Panc1 (cell line): ENCODE data around the gene GPR27. TPM values are rescaled to one million over a fixed set of nuclear protein-coding genes. Genes with fewer than 3 reads are reported as not detected.

Source experiments
- ATAC-seq: fragments of 200-7000 bp; cut with Tn5 transposase; 2 replicates; pipeline ENCODE4 v1.9.1; 2020; ENCODE audit warnings: mild to moderate bottlenecking, moderate library complexity
- BruUV-seq: library from RNA; stranded (reverse); fragments of 400-500 nt; replicated peaks from 2 replicates; lab custom pipeline; 2021; lab: Mats Ljungman, UMichigan
- CTCF ChIA-PET: fragments of 300-600 bp; sonication (Branson Sonifier 250); formaldehyde crosslinking; loops from one replicate; lab custom pipeline; 2022; ENCODE audit warnings: antibody characterized with exemption; lab: Charles Lee
- POLR2A ChIA-PET: fragments of 300-600 bp; sonication (Branson Sonifier 250); formaldehyde crosslinking; loops from one replicate; lab custom pipeline; 2022; ENCODE audit warnings: antibody characterized with exemption; lab: Charles Lee
- DNase-seq: peaks from one replicate; pipeline ENCODE4 v3.0.0-alpha.2; 2010; ENCODE audit warnings: low read depth, low spot score
- H3K27ac ChIP-seq: 2 replicates; pipeline ENCODE4 v1.5.1; 2011; ENCODE audit warnings: mild to moderate bottlenecking, low read length, inconsistent platforms
- H3K27me3 ChIP-seq: fragments of 200-500 bp; sonication (Bioruptor generic); 2 replicates; pipeline ENCODE4 v1.6.0; 2014; ENCODE audit warnings: low read length, inconsistent platforms; ENCODE audit not compliant: control insufficient read depth, insufficient read depth
- H3K36me3 ChIP-seq: fragments of 200-500 bp; sonication (Bioruptor generic); 2 replicates; pipeline ENCODE4 v1.5.1; 2014; ENCODE audit warnings: inconsistent platforms, mild to moderate bottlenecking, low read length, moderate library complexity; ENCODE audit not compliant: control insufficient read depth, insufficient read depth
- H3K4me1 ChIP-seq: 2 replicates; pipeline ENCODE4 v1.5.1; 2011; ENCODE audit warnings: inconsistent platforms, mild to moderate bottlenecking, low read length, moderate library complexity; ENCODE audit not compliant: control insufficient read depth, insufficient read depth
- H3K4me3 ChIP-seq, 2 experiments: 2 replicates each; pipeline ENCODE4 v1.5.1; 2011 to 2012; ENCODE audit warnings: low read depth in 2 of 2, low read length in 2 of 2, mild to moderate bottlenecking in 2 of 2, inconsistent platforms in 1 of 2, moderate library complexity in 1 of 2
- H3K9me3 ChIP-seq: fragments of 200-500 bp; sonication (Bioruptor generic); 2 replicates; pipeline ENCODE4 v1.5.1; 2014; ENCODE audit warnings: low read depth, mild to moderate bottlenecking, inconsistent platforms, low read length, moderate library complexity; ENCODE audit not compliant: control insufficient read depth, insufficient read depth
- CTCF ChIP-seq: fragments of 450-650 bp; IDR thresholded peaks from 2 replicates; pipeline ENCODE4 v1.5.1; 2017; ENCODE audit warnings: mild to moderate bottlenecking
- POLR2AphosphoS5 ChIP-seq: IDR thresholded peaks from 2 replicates; pipeline ENCODE4 v1.6.1; 2012; ENCODE audit warnings: mild to moderate bottlenecking, low read depth, low read length, moderate library complexity
- REST ChIP-seq, 2 experiments: IDR thresholded peaks; 2 replicates each; pipeline ENCODE4 v1.6.1; 2011 to 2012; ENCODE audit warnings: low read depth in 2 of 2, control low read depth in 1 of 2, low read length in 1 of 2, mild to moderate bottlenecking in 1 of 2, moderate library complexity in 1 of 2; ENCODE audit not compliant: insufficient read depth in 1 of 2
- SIN3A ChIP-seq: IDR thresholded peaks from 2 replicates; pipeline ENCODE4 v1.6.1; 2012; ENCODE audit warnings: low read depth, mild to moderate bottlenecking, low read length, moderate library complexity, borderline replicate concordance; ENCODE audit not compliant: insufficient read depth
- TCF7L2 ChIP-seq: IDR thresholded peaks from 2 replicates; pipeline ENCODE4 v1.6.1; 2011; ENCODE audit warnings: mild to moderate bottlenecking, low read depth, low read length, inconsistent platforms
- in situ Hi-C: cut with HindIII; loops from 2 replicates; pipeline ENCODE4 v1.10.0; 2016; ENCODE audit warnings: low sequenced_read_pairs, low pct_unique_long_range_greater_than_20kb
- intact Hi-C: fragments of 100-400 bp; cut with micrococcal nuclease; formaldehyde crosslinking; loops from one replicate; pipeline ENCODE4 v1.10.0; 2022; ENCODE audit not compliant: unreplicated experiment
- total RNA-seq: library from RNA; stranded (reverse); gene quantifications from one replicate; pipeline ENCODE4 v1.2.1, GENCODE V29; 2021; ENCODE audit not compliant: unreplicated experiment

Gene GPR27
- total RNA-seq, 1 experiment from 2014 or later: 0.15 TPM

- POLR2A ChIA-PET: no interaction called here
- intact Hi-C loops: no loop called here
- Histone ChIP-seq H3K4me3 (no peak overlapping the region), H3K27me3 (no peaks in the 10 kb centered on the region; the same call in 1 of the 2 replicates), H3K27ac (no peak overlapping the region), H3K9me3 (no peaks in the 10 kb centered on the region), H3K4me1 (no peaks in the 10 kb centered on the region), H3K36me3 (no peaks in the 10 kb centered on the region)
- in situ Hi-C loops: no loop called here
- no TSS peak for BruUV-seq
- TF ChIP-seq CTCF (no peak), POLR2AphosphoS5 (no peak), TCF7L2 (no peak), REST (IDR thresholded peaks at IDR 0.05; ENCODE audit: insufficient read depth in 1 of 2, low read depth in 2 of 2, low read length in 1 of 2) (no peak), SIN3A (no peak)
- no peak for ATAC-seq
- CTCF ChIA-PET: no interaction called here
- DNase-seq: no peak
These were observed 42.6 kb downstream of the GPR27 start for GRCh38 chr3:71796290-71796689.

- Histone ChIP-seq H3K9me3 (no peaks in the 10 kb centered on the region), H3K4me1 (no peaks in the 10 kb centered on the region), H3K27me3 (no peaks in the 10 kb centered on the region; the same call in 1 of the 2 replicates), H3K36me3 (no peaks in the 10 kb centered on the region), H3K27ac (no peak overlapping the region), H3K4me3 (no peak overlapping the region)
- TF ChIP-seq REST (IDR thresholded peaks at IDR 0.05; ENCODE audit: insufficient read depth in 1 of 2, low read depth in 2 of 2, low read length in 1 of 2): no peak
- no peak for TF ChIP-seq TCF7L2
- TF ChIP-seq SIN3A: no peak
- no peak for TF ChIP-seq POLR2AphosphoS5
- no peak for TF ChIP-seq CTCF
- intact Hi-C loops: no loop called here
- in situ Hi-C loops: no loop called here
- ChIA-PET POLR2A (no interaction called here), CTCF (no interaction called here)
- ATAC-seq (no peak), DNase-seq (no peak)
- no TSS peak for BruUV-seq
These were observed 43.8 kb downstream of the GPR27 start for GRCh38 chr3:71797455-71797854.
